ENCODE measurements around the gene B3GNT9. TPM values are rescaled to one million over a fixed set of nuclear protein-coding genes. Genes with fewer than 3 reads are reported as not detected.

B3GNT9 gene
- polyA plus RNA-seq, 1 donor from 2014 or later: not detected

- Histone ChIP-seq H3K27me3 (ENCODE audit: insufficient read depth, low read depth, low read length) (peaks cover 43% of the 10 kb centered on the region), H3K4me3 (ENCODE audit: low read length) (no peak overlapping the region), H2AFZ (ENCODE audit: low read depth, low read length) (no peak overlapping the region), H3K27ac (ENCODE audit: low read length) (no peak overlapping the region), H3K9me3 (ENCODE audit: low read length) (peaks cover 3% of the 10 kb centered on the region), H3F3A (ENCODE audit: insufficient read depth, low read length, poor library complexity, severe bottlenecking) (no peaks in the 10 kb centered on the region), H3K4me2 (ENCODE audit: low read length) (no peak overlapping the region), H3K36me3 (ENCODE audit: insufficient read depth, low read length) (peaks cover 4% of the 10 kb centered on the region), H3K9me2 (ENCODE audit: insufficient read depth, low read length) (no peaks in the 10 kb centered on the region), H3K79me2 (replicated peaks; ENCODE audit: insufficient read depth, low read length) (no peaks in the 10 kb centered on the region), H3K9ac (ENCODE audit: low read length) (no peak overlapping the region), H4K20me1 (ENCODE audit: insufficient read depth) (no peaks in the 10 kb centered on the region)
- no peak for TF ChIP-seq REST (IDR thresholded peaks at IDR 0.05; ENCODE audit: borderline replicate concordance)
- TF ChIP-seq SMC3 (conservative IDR thresholded peaks at IDR 0.05; ENCODE audit: poor library complexity): no peak
- TF ChIP-seq CTCF (IDR thresholded peaks at IDR 0.05; ENCODE audit: poor library complexity, severe bottlenecking): no peak
- no peak for TF ChIP-seq TAF1 (IDR thresholded peaks at IDR 0.05; ENCODE audit: low read depth)
- TF ChIP-seq EZH2 (IDR thresholded peaks at IDR 0.05; ENCODE audit: borderline replicate concordance, insufficient read depth, low read length, poor library complexity, severe bottlenecking): no peak
- no peak for TF ChIP-seq RAD21 (conservative IDR thresholded peaks at IDR 0.05)
- no peak for TF ChIP-seq MXI1 (conservative IDR thresholded peaks at IDR 0.05; ENCODE audit: poor library complexity, severe bottlenecking)
- TF ChIP-seq POLR2AphosphoS5 (IDR thresholded peaks at IDR 0.05): no peak
- no peak for TF ChIP-seq EP300 (conservative IDR thresholded peaks at IDR 0.05; ENCODE audit: poor library complexity, severe bottlenecking)
These were observed 3.2 kb downstream of the B3GNT9 start for GRCh38 chr16:67147437-67148140.

- Histone ChIP-seq H3K27ac (ENCODE audit: low read length) (no peak overlapping the region), H3K4me2 (ENCODE audit: low read length) (no peak overlapping the region), H3K79me2 (replicated peaks; ENCODE audit: insufficient read depth, low read length) (no peaks in the 10 kb centered on the region), H3K36me3 (ENCODE audit: insufficient read depth, low read length) (peaks cover 4% of the 10 kb centered on the region), H3K27me3 (ENCODE audit: insufficient read depth, low read depth, low read length) (peaks cover 34% of the 10 kb centered on the region), H2AFZ (ENCODE audit: low read depth, low read length) (no peak overlapping the region), H3K9me3 (ENCODE audit: low read length) (peaks cover 3% of the 10 kb centered on the region), H3K9ac (ENCODE audit: low read length) (no peak overlapping the region), H3K9me2 (ENCODE audit: insufficient read depth, low read length) (no peaks in the 10 kb centered on the region), H3F3A (ENCODE audit: insufficient read depth, low read length, poor library complexity, severe bottlenecking) (no peaks in the 10 kb centered on the region), H4K20me1 (ENCODE audit: insufficient read depth) (no peaks in the 10 kb centered on the region), H3K4me3 (ENCODE audit: low read length) (no peak overlapping the region)
- TF ChIP-seq TAF1 (IDR thresholded peaks at IDR 0.05; ENCODE audit: low read depth) (no peak), EZH2 (IDR thresholded peaks at IDR 0.05; ENCODE audit: borderline replicate concordance, insufficient read depth, low read length, poor library complexity, severe bottlenecking) (no peak), REST (IDR thresholded peaks at IDR 0.05; ENCODE audit: borderline replicate concordance) (no peak)
These were observed 4.1 kb downstream of the B3GNT9 start for GRCh38 chr16:67146523-67147357.

Data from neural cell (in vitro differentiated cells).